Chondrocyte (in vitro differentiated cells): ENCODE measurements around the gene TMEM35B. TPM values are rescaled to one million over a fixed set of nuclear protein-coding genes. Genes with fewer than 3 reads are reported as not detected.
A peak's percentile ranks its signal among the peaks of the same experiment; 100 is the strongest.

ENCODE experiments used
- DNase-seq: peaks from one replicate; pipeline ENCODE4 v3.0.0; 2021; ENCODE audit warnings: mixed read lengths, low spot score
- H3K27ac Mint-ChIP-seq: one replicate; pipeline ENCODE4 v1.8.0; 2021; ENCODE audit warnings: mild to moderate bottlenecking, moderate library complexity, mixed read lengths; ENCODE audit not compliant: unreplicated experiment
- H3K27me3 Mint-ChIP-seq: 2 replicates; pipeline ENCODE4 v1.8.0; 2021; ENCODE audit warnings: low read depth, mixed read lengths
- H3K36me3 Mint-ChIP-seq: 2 replicates; pipeline ENCODE4 v1.8.0; 2021; ENCODE audit warnings: low read depth, mixed read lengths
- H3K4me1 Mint-ChIP-seq: 2 replicates; pipeline ENCODE4 v1.8.0; 2021; ENCODE audit warnings: low read depth, mild to moderate bottlenecking, mixed read lengths
- H3K4me3 Mint-ChIP-seq: one replicate; pipeline ENCODE4 v1.8.0; 2021; ENCODE audit warnings: mild to moderate bottlenecking, moderate library complexity, mixed read lengths; ENCODE audit not compliant: unreplicated experiment
- H3K9me3 Mint-ChIP-seq: 2 replicates; pipeline ENCODE4 v1.8.0; 2021; ENCODE audit warnings: low read depth, mixed read lengths
- total RNA-seq: library from RNA; stranded (reverse); gene quantifications from 3 replicates; pipeline ENCODE4 v1.2.1, GENCODE V29; 2021
- TF ChIP-seq, protein P1 (sequence below): fragments of 200-600 bp; sonication (generic); IDR thresholded peaks from 2 replicates; pipeline ENCODE4 v1.5.0; 2021; ENCODE audit warnings: antibody characterized with exemption, mild to moderate bottlenecking, moderate library complexity

Gene TMEM35B
- total RNA-seq, 1 donor from 2014 or later = 17.7 TPM

DNA sequence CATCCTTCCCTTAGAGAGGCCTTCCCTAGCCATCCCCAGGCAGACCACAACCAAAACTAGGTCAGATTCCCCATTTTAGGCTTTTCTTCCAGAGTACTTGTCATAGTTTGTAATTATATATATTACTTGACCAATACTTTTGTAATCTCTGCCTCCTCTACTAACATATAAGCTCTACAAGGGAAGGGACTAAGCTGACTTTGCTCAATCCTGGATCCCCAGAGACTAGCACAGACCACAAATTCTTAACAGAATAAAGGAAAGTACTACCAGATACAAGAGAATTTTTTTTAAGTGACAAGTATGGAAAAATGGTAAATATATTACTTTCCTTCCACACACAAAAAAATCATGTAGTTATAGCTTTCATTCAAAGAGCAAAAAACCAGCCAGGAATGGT is 44.6 kb upstream of the TMEM35B start:
- Mint-ChIP-seq H3K27me3 (no peaks in the 10 kb centered on the region), H3K36me3 (peaks cover 9% of the 10 kb centered on the region), H3K9me3 (peaks cover 14% of the 10 kb centered on the region), H3K27ac (no peak overlapping the region), H3K4me1 (peaks cover 27% of the 10 kb centered on the region), H3K4me3 (peak overlapping the region; percentile 88)
- DNase-seq = no peak
- TF ChIP-seq, protein P1, sequence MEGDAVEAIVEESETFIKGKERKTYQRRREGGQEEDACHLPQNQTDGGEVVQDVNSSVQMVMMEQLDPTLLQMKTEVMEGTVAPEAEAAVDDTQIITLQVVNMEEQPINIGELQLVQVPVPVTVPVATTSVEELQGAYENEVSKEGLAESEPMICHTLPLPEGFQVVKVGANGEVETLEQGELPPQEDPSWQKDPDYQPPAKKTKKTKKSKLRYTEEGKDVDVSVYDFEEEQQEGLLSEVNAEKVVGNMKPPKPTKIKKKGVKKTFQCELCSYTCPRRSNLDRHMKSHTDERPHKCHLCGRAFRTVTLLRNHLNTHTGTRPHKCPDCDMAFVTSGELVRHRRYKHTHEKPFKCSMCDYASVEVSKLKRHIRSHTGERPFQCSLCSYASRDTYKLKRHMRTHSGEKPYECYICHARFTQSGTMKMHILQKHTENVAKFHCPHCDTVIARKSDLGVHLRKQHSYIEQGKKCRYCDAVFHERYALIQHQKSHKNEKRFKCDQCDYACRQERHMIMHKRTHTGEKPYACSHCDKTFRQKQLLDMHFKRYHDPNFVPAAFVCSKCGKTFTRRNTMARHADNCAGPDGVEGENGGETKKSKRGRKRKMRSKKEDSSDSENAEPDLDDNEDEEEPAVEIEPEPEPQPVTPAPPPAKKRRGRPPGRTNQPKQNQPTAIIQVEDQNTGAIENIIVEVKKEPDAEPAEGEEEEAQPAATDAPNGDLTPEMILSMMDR = no peak

DNA sequence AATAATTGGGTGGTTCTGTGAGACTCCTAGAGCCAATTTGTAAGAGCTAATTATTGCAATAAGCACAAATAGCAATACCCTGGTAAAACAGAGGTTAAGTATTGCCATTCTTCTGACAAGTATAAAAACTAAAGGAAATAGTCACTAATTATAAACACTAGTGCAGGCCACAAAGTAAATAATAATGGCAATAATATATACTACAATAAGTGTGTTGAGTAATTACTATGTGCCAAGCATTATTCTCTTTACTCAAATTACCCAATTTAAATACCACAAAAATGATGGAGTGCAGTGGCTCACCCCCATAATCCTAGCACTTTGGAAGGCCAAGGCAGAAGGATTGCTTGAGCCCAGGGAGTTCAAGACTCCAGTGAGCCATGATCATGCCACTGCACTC is 31.3 kb upstream of the TMEM35B start:
- Mint-ChIP-seq H3K27ac (no peak overlapping the region), H3K9me3 (no peaks in the 10 kb centered on the region), H3K4me1 (no peaks in the 10 kb centered on the region), H3K4me3 (no peak overlapping the region), H3K27me3 (no peaks in the 10 kb centered on the region), H3K36me3 (peaks cover 3% of the 10 kb centered on the region)
- TF ChIP-seq, protein P1 = no peak
- DNase-seq = no peak

DNA sequence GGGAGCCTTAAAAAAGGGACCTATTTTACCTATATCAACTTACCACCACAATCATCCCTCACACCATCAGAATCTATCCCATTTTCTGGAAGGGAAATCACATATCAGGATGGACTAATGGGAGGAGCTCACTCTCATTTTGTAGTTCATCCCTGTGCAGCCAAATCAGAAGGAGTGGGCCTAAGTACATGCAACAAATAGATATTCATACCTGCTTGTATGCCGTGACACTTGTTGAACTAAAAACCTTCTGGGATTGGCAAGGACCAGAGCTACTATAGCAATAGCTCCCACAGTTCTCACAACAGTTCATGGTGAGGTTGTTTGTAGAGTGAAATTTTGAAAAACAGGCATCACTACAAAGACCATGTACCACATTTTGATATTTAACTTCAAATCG is 29.3 kb upstream of the TMEM35B start:
- H3K27me3 Mint-ChIP-seq = no peaks in the 10 kb centered on the region
- no peaks in the 10 kb centered on the region for H3K9me3 Mint-ChIP-seq
- no peak overlapping the region for H3K27ac Mint-ChIP-seq
- peaks cover 11% of the 10 kb centered on the region for H3K36me3 Mint-ChIP-seq
- H3K4me1 Mint-ChIP-seq = no peaks in the 10 kb centered on the region
- TF ChIP-seq, protein P1 = no peak
- no peak for DNase-seq
- H3K4me3 Mint-ChIP-seq = no peak overlapping the region

DNA sequence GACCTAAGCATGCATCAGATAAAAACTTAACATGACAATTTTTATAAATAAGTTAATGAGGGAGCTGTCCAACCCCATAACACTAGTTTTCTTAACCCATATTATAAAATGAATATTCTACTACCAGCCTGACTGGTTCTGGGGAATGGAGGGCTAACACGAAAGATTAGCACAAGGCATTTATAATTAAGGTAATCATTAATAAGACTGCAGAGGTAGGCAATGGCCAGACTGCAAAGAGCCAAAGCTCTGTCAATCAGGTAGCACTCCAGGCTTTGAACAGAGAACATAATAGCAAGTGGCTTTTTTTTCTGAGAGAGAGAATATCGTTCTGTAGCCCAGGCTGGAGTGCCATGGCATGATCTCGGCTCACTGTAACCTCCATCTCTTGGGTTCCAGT is 20.6 kb upstream of the TMEM35B start:
- H3K9me3 Mint-ChIP-seq = no peaks in the 10 kb centered on the region
- no peaks in the 10 kb centered on the region for H3K27me3 Mint-ChIP-seq
- TF ChIP-seq, protein P1 = no peak
- no peak overlapping the region for H3K27ac Mint-ChIP-seq
- peaks cover 20% of the 10 kb centered on the region for H3K36me3 Mint-ChIP-seq
- H3K4me1 Mint-ChIP-seq = peaks cover 16% of the 10 kb centered on the region
- H3K4me3 Mint-ChIP-seq = no peak overlapping the region
- no peak for DNase-seq

DNA sequence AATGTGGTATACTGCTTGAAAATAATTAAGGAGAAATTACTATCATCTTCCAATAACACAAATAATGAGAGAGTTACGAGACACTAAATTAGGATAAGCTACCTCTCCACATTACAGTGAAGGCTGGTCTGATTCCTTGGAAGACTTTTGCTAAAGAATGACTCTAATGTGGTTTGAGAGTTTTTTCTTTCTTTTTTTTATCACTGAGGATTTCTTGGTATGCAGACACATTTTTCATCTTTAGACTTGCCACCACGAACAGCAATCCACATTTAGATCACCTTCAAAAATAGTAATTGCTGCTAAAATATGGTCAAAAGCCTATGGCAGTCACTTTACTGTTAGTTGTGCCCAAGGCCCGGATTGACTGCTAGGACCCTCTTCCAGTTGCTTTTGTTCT is 16.6 kb upstream of the TMEM35B start:
- no peak for DNase-seq
- H3K4me1 Mint-ChIP-seq = peaks cover 18% of the 10 kb centered on the region
- H3K36me3 Mint-ChIP-seq = peaks cover 17% of the 10 kb centered on the region
- peak overlapping the region; percentile 68 for H3K27ac Mint-ChIP-seq
- no peaks in the 10 kb centered on the region for H3K9me3 Mint-ChIP-seq
- no peak overlapping the region for H3K4me3 Mint-ChIP-seq
- TF ChIP-seq, protein P1 = no peak
- no peaks in the 10 kb centered on the region for H3K27me3 Mint-ChIP-seq
